HS-5 (cell line): ENCODE measurements around the gene MAPKAPK3.

Experiments used
- DNase-seq: peaks from one replicate; pipeline ENCODE4 v3.0.0-alpha.2; 2012; ENCODE audit warnings: low read depth

MAPKAPK3 gene

GRCh38 chr3:50695031-50695430 lies 78.1 kb downstream of the MAPKAPK3 start:
- no peak for DNase-seq

GRCh38 chr3:50696276-50696675 lies 79.3 kb downstream of the MAPKAPK3 start:
- DNase-seq: no peak

GRCh38 chr3:50698269-50698668 lies 81.3 kb downstream of the MAPKAPK3 start:
- no peak for DNase-seq
